ENCODE results near the gene TTLL10. TPM values are rescaled to one million over a fixed set of nuclear protein-coding genes. Genes with fewer than 3 reads are reported as not detected.
A peak's percentile ranks its signal among the peaks of the same experiment; 100 is the strongest.

TTLL10 gene
- total and polyA plus RNA-seq, 5 experiments from 2014 or later: not detected

- DNase-seq: no peak
- Mint-ChIP-seq H3K36me3 (peaks cover 0 to 22% (median 0%) of the 10 kb centered on the region in 3 donors), H3K27me3 (no peaks in the 10 kb centered on the region), H3K4me1 (peaks cover 21 to 53% (median 39%) of the 10 kb centered on the region in 4 donors), H3K9me3 (no peaks in the 10 kb centered on the region), H3K27ac (peak overlapping the region in 4 of 10 donors; percentile 2 to 68 (median 52)), H3K4me3 (peak overlapping the region; percentile 38 to 85 (median 56))
- POLR2A ChIA-PET: interaction anchor here (1.6 kb wide), 1 partner anchor 44 kb away, joined by 4 read pairs; the partner anchor contains the start of gene UBE2J2
- ATAC-seq: no peak
Observed at GRCh38 chr1:1229770-1230169, 56.1 kb downstream of the TTLL10 start.

GRCh38 chr1:1230656-1231399, 57.1 kb downstream of the TTLL10 start:
- peak overlapping the region; percentile 83 to 96 (median 91) for H3K4me3 Mint-ChIP-seq
- POLR2A ChIA-PET: interaction anchor here (1.2 to 1.6 kb wide), 3 partner anchors 15 to 43 kb away, joined by 4 to 6 read pairs (median 6); partner anchors contain the start of gene UBE2J2
- peak overlapping the region; percentile 74 to 97 (median 92) for H3K27ac Mint-ChIP-seq
- no peaks in the 10 kb centered on the region for H3K9me3 Mint-ChIP-seq
- ATAC-seq (no peak), DNase-seq (no peak)
- peaks cover 0 to 15% (median 0%) of the 10 kb centered on the region in 3 donors for H3K36me3 Mint-ChIP-seq
- H3K27me3 Mint-ChIP-seq: no peaks in the 10 kb centered on the region
- H3K4me1 Mint-ChIP-seq: peaks cover 16 to 48% (median 38%) of the 10 kb centered on the region in 4 donors

GRCh38 chr1:1231400-1232207, 57.9 kb downstream of the TTLL10 start, which contains the start of gene SDF4:
TSS of gene SDF4 (minus strand) at chr1:1232001. CDS start at chr1:1228772, 3,229 bp downstream.
- H3K4me1 Mint-ChIP-seq: peaks cover 14 to 43% (median 37%) of the 10 kb centered on the region in 4 donors
- POLR2A ChIA-PET: interaction anchor here (0.6 to 1.6 kb wide), 6 partner anchors 16 to 74 kb away, joined by 3 to 6 read pairs (median 4); partner anchors contain the start of gene UBE2J2
- peak; percentile 93 to 96 for ATAC-seq

GRCh38 chr1:1232208-1232795, 58.6 kb downstream of the TTLL10 start, which contains the start of gene B3GALT6:
TSS of gene B3GALT6 (plus strand) at chr1:1232237. CDS start at chr1:1232279, 42 bp downstream.
- Mint-ChIP-seq H3K4me1 (peaks cover 14 to 45% (median 37%) of the 10 kb centered on the region in 4 donors), H3K36me3 (peaks cover 0 to 11% (median 0%) of the 10 kb centered on the region in 3 donors), H3K4me3 (peak within 1 kb of the TSS; percentile 83 to 96 (median 91)), H3K9me3 (no peaks in the 10 kb centered on the region), H3K27me3 (no peaks in the 10 kb centered on the region), H3K27ac (peak within 1 kb of the TSS; percentile 74 to 97 (median 92))
- peak in 1 of 2 donors; percentile 75 for ATAC-seq
- POLR2A ChIA-PET: interaction anchor here (0.6 to 1.6 kb wide), 5 partner anchors 17 to 74 kb away, joined by 3 to 6 read pairs (median 4); partner anchors contain the start of gene UBE2J2
- DNase-seq: no peak

More at GRCh38 chr1:1231400-1232207, 57.9 kb downstream of the TTLL10 start, which contains the start of gene SDF4:
- Mint-ChIP-seq H3K27ac (peak within 1 kb of the TSS; percentile 74 to 97 (median 92)), H3K27me3 (no peaks in the 10 kb centered on the region), H3K4me3 (peak within 1 kb of the TSS; percentile 83 to 96 (median 91)), H3K36me3 (peaks cover 0 to 11% (median 0%) of the 10 kb centered on the region in 3 donors), H3K9me3 (no peaks in the 10 kb centered on the region)
- DNase-seq: peak; percentile 92 to 98 (median 96)

- ATAC-seq (no peak), DNase-seq (peak in 1 of 10 donors; percentile 18)
- H3K4me3 Mint-ChIP-seq: peak overlapping the region; percentile 69 to 91 (median 80)
- H3K36me3 Mint-ChIP-seq: peaks cover 0 to 11% (median 0%) of the 10 kb centered on the region in 3 donors
- H3K9me3 Mint-ChIP-seq: no peaks in the 10 kb centered on the region
- H3K4me1 Mint-ChIP-seq: peaks cover 14 to 43% (median 37%) of the 10 kb centered on the region in 4 donors
- H3K27me3 Mint-ChIP-seq: no peaks in the 10 kb centered on the region
- peak overlapping the region in 8 of 10 donors; percentile 27 to 86 (median 80) for H3K27ac Mint-ChIP-seq
- POLR2A ChIA-PET: interaction anchor here (0.9 kb wide), 1 partner anchor 75 kb away, joined by 3 read pairs; no protein-coding TSS in a partner anchor
Observed at GRCh38 chr1:1232796-1233566, 59.3 kb downstream of the TTLL10 start.

- no peaks in the 10 kb centered on the region for H3K9me3 Mint-ChIP-seq
- H3K4me1 Mint-ChIP-seq: peaks cover 14 to 40% (median 37%) of the 10 kb centered on the region in 4 donors
- peak overlapping the region; percentile 69 to 91 (median 80) for H3K4me3 Mint-ChIP-seq
- H3K27me3 Mint-ChIP-seq: no peaks in the 10 kb centered on the region
- ATAC-seq (no peak), DNase-seq (no peak)
- H3K27ac Mint-ChIP-seq: peak overlapping the region in 9 of 10 donors; percentile 19 to 86 (median 79)
- H3K36me3 Mint-ChIP-seq: peaks cover 0 to 11% (median 0%) of the 10 kb centered on the region in 3 donors
- POLR2A ChIA-PET: no interaction called here
Observed at GRCh38 chr1:1233567-1233892, 59.9 kb downstream of the TTLL10 start.

- DNase-seq (no peak), ATAC-seq (no peak)
- H3K27me3 Mint-ChIP-seq: no peaks in the 10 kb centered on the region
- H3K27ac Mint-ChIP-seq: peak overlapping the region in 6 of 10 donors; percentile 27 to 85 (median 74)
- POLR2A ChIA-PET: no interaction called here
- H3K4me1 Mint-ChIP-seq: peaks cover 14 to 36% (median 33%) of the 10 kb centered on the region in 4 donors
- peaks cover 0 to 11% (median 0%) of the 10 kb centered on the region in 3 donors for H3K36me3 Mint-ChIP-seq
- no peaks in the 10 kb centered on the region for H3K9me3 Mint-ChIP-seq
- H3K4me3 Mint-ChIP-seq: peak overlapping the region; percentile 25 to 91 (median 77)
Observed at GRCh38 chr1:1234180-1234808, 60.6 kb downstream of the TTLL10 start.

- Mint-ChIP-seq H3K4me3 (peak overlapping the region in 4 of 10 donors; percentile 2 to 91 (median 43)), H3K9me3 (no peaks in the 10 kb centered on the region), H3K4me1 (peaks cover 8 to 27% (median 25%) of the 10 kb centered on the region in 4 donors), H3K27me3 (no peaks in the 10 kb centered on the region), H3K27ac (peak overlapping the region in 1 of 10 donors; percentile 7), H3K36me3 (peaks cover 0 to 8% (median 0%) of the 10 kb centered on the region in 3 donors)
- ATAC-seq (no peak), DNase-seq (no peak)
- POLR2A ChIA-PET: no interaction called here
Observed at GRCh38 chr1:1235016-1235744, 61.5 kb downstream of the TTLL10 start.

- peak overlapping the region in 1 of 10 donors; percentile 25 for H3K27ac Mint-ChIP-seq
- no peaks in the 10 kb centered on the region for H3K9me3 Mint-ChIP-seq
- no peak overlapping the region for H3K4me3 Mint-ChIP-seq
- no peak for DNase-seq
- ATAC-seq: no peak
- H3K36me3 Mint-ChIP-seq: peaks cover 0 to 8% (median 0%) of the 10 kb centered on the region in 3 donors
- H3K27me3 Mint-ChIP-seq: no peaks in the 10 kb centered on the region
- POLR2A ChIA-PET: no interaction called here
- peaks cover 4 to 18% (median 15%) of the 10 kb centered on the region in 4 donors for H3K4me1 Mint-ChIP-seq
Observed at GRCh38 chr1:1236176-1236763, 62.6 kb downstream of the TTLL10 start.

Data from naive thymus-derived CD8-positive, alpha-beta T cell (primary cell).